Right renal cortex interstitium (tissue), 3 donors: ENCODE results near the gene TSC22D2. TPM values are rescaled to one million over a fixed set of nuclear protein-coding genes. Genes with fewer than 3 reads are reported as not detected.
A peak's percentile ranks its signal among the peaks of the same experiment; 100 is the strongest.
"Not testable (repeated sequence)": the region's sequence is repeated elsewhere in the genome, so short reads cannot be mapped to it uniquely, and the experiment has no call there.

Experiments used
- DNase-seq, 3 donors: peaks; one replicate each; pipeline ENCODE4 v3.0.0-alpha.2; 2013; ENCODE audit warnings: low read depth in 3 of 3, low spot score in 2 of 3
- polyA plus RNA-seq, 3 donors: library from polyadenylated mRNA; unstranded; fragments of 120-200 nt; gene quantifications; one replicate each; pipeline ENCODE4 v1.2.1, GENCODE V29; 2013; ENCODE audit not compliant: insufficient read length in 3 of 3

The TSC22D2 gene
- polyA plus RNA-seq, 3 donors = 58.1 to 65.5 (median 60.4) TPM

GRCh38 chr3:150479370-150479769 is 71.3 kb downstream of the TSC22D2 start:
- DNase-seq = no peak

- peak; percentile 23 to 61 (median 53) for DNase-seq
Observed at GRCh38 chr3:150480877-150481276, 72.8 kb downstream of the TSC22D2 start.

GRCh38 chr3:150483226-150483625 is 75.1 kb downstream of the TSC22D2 start:
- no peak for DNase-seq

- DNase-seq = no peak
Observed at GRCh38 chr3:150484410-150484809, 76.3 kb downstream of the TSC22D2 start.

- DNase-seq = no peak
Observed at GRCh38 chr3:150488867-150489266, 80.8 kb downstream of the TSC22D2 start.

- no peak for DNase-seq
Observed at GRCh38 chr3:150490277-150490986, 82.3 kb downstream of the TSC22D2 start.

GRCh38 chr3:150494411-150494977 is 86.4 kb downstream of the TSC22D2 start:
- DNase-seq = no peak

GRCh38 chr3:150495149-150495548 is 87.1 kb downstream of the TSC22D2 start:
- no peak for DNase-seq

GRCh38 chr3:150495563-150496168 is 87.6 kb downstream of the TSC22D2 start:
- peak; percentile 29 to 58 (median 30) for DNase-seq

- DNase-seq = no peak
Observed at GRCh38 chr3:150497956-150498355, 89.9 kb downstream of the TSC22D2 start.

- not testable (repeated sequence) for DNase-seq
Observed at GRCh38 chr3:150500960-150501359, 92.9 kb downstream of the TSC22D2 start.

- no peak for DNase-seq
Observed at GRCh38 chr3:150503402-150504099, 95.5 kb downstream of the TSC22D2 start.

GRCh38 chr3:150504483-150504882 is 96.4 kb downstream of the TSC22D2 start:
- no peak for DNase-seq

- DNase-seq = no peak
Observed at GRCh38 chr3:150508401-150508800, 100.3 kb downstream of the TSC22D2 start.

- DNase-seq = no peak
Observed at GRCh38 chr3:150509780-150510179, 101.7 kb downstream of the TSC22D2 start.

GRCh38 chr3:150511122-150511821 is 103.2 kb downstream of the TSC22D2 start:
- DNase-seq = no peak

GRCh38 chr3:150515210-150515609 is 107.1 kb downstream of the TSC22D2 start:
- no peak for DNase-seq
